Fibroblast of villous mesenchyme (primary cell): ENCODE results near the gene TTC28. TPM values are rescaled to one million over a fixed set of nuclear protein-coding genes. Genes with fewer than 3 reads are reported as not detected.
"Not testable (repeated sequence)": the region's sequence is repeated elsewhere in the genome, so short reads cannot be mapped to it uniquely, and the experiment has no call there.

ENCODE experiments used
- DNase-seq: peaks from one replicate; pipeline ENCODE4 v3.0.0-alpha.2; 2010; ENCODE audit warnings: low read depth
- H3K4me3 ChIP-seq: 2 replicates; pipeline ENCODE4 v1.5.1; 2011; ENCODE audit warnings: low read depth, mild to moderate bottlenecking, low read length
- total RNA-seq: library from RNA; depleted of rRNA; stranded (reverse); fragments of >200 nt; gene quantifications from 2 replicates; pipeline ENCODE4 v1.2.3, GENCODE V29; 2012
- TF ChIP-seq, protein P1 (sequence below): IDR thresholded peaks from 2 replicates; pipeline ENCODE4 v1.5.1; 2012; ENCODE audit warnings: low read depth, mild to moderate bottlenecking, low read length; ENCODE audit not compliant: insufficient read depth

TTC28 gene
- total RNA-seq, 1 donor, result 23.3 TPM

DNA sequence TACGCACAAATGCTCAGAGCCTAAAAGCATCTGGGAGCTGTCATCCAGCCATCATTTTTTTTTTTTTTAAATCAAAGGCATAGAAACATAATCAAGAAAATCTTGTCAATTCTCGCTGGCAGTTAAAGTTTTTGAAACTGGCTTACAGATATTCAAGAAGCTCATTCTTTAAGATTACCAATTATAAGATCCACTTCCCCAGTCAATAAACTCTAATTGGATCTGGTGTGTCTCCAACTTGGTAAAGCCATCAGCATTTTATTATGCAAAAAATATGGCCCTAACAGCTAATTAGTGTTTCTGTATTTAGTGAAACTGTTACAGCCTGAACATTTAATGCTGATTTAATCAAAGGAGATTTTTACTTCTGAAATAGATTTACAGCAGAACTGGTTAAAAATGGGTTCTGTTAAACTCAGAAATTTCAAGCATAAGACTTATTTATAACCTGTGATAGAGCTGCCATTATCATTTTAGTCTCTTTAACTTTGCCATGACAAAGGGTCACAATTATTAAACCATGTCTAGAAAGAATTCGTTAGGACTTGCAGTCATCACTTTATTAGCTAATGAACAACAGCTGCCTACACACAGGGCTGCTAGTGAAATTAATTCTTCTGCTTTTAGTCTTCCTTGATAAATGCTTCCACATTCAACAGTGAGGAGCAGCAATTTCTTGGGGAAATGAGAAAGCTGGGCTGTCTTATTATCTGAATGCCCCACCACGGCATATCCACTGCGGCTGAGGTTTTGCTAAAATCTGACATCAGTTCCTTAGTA, 584.1 kb downstream of the TTC28 start:
- TF ChIP-seq, protein P1, sequence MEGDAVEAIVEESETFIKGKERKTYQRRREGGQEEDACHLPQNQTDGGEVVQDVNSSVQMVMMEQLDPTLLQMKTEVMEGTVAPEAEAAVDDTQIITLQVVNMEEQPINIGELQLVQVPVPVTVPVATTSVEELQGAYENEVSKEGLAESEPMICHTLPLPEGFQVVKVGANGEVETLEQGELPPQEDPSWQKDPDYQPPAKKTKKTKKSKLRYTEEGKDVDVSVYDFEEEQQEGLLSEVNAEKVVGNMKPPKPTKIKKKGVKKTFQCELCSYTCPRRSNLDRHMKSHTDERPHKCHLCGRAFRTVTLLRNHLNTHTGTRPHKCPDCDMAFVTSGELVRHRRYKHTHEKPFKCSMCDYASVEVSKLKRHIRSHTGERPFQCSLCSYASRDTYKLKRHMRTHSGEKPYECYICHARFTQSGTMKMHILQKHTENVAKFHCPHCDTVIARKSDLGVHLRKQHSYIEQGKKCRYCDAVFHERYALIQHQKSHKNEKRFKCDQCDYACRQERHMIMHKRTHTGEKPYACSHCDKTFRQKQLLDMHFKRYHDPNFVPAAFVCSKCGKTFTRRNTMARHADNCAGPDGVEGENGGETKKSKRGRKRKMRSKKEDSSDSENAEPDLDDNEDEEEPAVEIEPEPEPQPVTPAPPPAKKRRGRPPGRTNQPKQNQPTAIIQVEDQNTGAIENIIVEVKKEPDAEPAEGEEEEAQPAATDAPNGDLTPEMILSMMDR, result no peak
- no peak overlapping the region for H3K4me3 ChIP-seq
- DNase-seq, result no peak

DNA sequence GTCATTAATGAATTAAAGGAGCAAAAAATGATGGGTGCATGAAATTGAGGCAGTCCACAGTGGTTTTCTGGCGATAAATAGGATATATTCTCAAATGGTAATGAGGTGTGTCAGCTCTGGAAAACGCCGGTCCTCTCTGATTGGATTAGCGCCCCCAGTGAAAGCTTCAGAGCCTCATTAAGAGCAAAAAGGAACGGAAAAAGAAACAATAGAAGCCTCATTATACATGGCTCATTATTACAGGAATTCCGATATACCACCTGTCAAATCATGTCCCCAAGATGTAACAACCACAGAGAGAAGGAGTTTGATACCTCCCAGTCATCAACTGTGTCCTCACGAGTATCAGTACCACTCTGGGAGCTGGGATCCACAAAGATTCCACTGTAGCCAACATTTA, 584.9 kb downstream of the TTC28 start:
- H3K4me3 ChIP-seq, result no peak overlapping the region
- DNase-seq, result no peak
- TF ChIP-seq, protein P1, result no peak

DNA sequence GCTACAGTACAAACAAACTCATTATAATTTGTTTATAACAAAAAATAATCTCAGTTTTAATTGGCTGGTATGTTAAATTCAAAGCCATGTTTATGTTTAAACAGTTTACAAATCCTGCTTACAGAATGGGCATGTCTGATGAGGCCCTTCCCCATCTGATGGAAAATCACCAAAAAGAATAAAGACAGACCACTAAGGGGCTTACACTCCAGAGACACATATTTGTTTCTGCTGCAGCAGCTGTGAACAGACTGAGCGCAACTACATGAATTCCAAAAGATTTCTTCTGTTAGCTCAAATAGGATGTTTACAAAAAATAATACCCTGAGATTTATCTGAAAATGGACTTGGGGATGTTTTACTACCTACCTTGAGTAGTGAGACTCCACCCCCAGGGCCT, 585.9 kb downstream of the TTC28 start:
- TF ChIP-seq, protein P1, result no peak

DNA sequence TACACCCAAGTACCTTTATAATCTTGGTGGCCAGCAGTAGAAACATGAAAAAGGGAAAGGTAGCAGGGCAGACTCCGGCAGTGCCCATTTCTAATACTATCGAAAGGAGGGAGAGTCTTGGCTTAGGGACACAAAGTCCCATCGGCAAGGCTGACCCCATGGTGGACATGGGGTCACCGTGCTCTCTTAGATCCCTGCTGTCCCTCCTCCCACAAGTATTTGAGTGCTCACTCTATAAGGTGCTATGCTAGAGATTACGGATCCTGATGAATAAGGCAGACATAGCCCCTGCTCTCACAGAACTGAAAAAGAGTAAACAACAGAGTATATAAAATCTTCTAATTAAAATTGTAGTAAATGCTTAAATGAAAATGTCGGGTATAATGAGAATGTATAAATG, 588.2 kb downstream of the TTC28 start:
- no peak for DNase-seq
- no peak overlapping the region for H3K4me3 ChIP-seq
- TF ChIP-seq, protein P1, result no peak

More for the DNA sequence above, 585.9 kb downstream of the TTC28 start:
- H3K4me3 ChIP-seq, result no peak overlapping the region
- DNase-seq, result no peak

DNA sequence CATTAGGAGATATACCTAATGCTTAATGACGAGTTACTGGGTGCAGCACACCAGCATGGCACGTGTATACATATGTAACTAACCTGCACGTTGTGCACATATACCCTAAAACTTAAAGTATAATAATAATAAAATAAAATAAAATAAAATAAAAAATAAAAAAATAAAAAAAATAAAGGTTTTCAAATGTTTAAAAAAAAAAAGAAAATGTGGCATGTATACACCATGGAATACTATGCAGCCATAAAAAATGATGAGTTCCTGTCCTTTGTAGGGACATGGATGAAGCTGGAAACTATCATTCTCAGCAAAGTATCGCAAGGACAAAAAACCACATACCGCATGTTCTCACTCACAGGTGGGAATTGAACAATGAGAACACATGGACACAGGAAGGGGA, 590.1 kb downstream of the TTC28 start:
- not testable (repeated sequence) for DNase-seq, H3K4me3 ChIP-seq

DNA sequence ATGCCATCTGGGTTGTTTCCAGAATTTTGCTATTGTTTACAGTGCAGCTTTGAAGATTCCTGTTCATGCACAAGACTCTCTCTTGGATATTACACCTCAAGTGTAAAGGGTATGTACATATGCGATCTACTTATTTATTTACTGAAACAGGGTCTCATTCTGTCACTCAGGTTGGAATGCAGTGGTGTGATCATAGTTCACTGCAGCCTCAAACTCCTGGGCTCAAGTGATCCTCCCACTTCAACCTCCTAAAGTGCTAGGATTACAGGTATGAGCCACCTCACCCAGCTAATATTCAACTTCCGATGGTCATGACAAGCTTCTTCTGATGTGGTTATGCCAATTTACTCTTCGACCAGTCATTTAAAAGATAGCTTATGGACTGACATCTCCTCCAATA, 602.5 kb downstream of the TTC28 start:
- TF ChIP-seq, protein P1, result no peak
- H3K4me3 ChIP-seq, result no peak overlapping the region
- DNase-seq, result no peak

DNA sequence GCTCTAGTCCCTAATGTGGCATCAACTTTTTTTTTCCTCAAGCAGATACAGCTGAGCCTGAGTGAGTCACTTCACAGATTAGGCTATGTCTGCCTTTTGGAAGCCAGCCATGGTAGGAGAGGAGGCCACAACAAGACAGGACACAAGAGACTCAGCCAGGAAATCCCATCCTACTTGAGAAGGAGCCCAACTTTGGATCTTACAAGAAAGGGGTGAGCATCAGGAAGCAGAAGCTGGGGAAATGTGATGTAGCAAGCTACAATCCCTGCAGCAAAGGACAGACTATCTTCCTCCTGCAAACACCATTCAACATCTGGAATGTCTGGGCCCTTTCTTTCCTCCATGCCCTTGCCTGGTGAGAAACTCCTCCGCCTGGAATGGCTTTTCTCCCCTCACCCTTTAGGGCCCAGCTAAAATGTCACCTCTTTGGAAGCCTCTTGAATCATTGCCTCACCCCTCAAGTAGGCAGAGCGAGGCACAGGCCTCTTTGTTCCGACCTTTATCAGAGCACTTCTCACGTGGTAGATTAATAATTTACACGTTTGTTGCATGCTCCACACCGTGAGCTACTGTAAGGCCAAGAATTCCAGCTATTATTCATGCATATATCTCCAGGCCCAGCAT, 604.2 kb downstream of the TTC28 start:
- TF ChIP-seq, protein P1, result no peak
- H3K4me3 ChIP-seq, result no peak overlapping the region
- DNase-seq, result peak; percentile 77
